ENCODE data around the gene POLN. TPM values are rescaled to one million over a fixed set of nuclear protein-coding genes. Genes with fewer than 3 reads are reported as not detected.

Gene POLN
- total and polyA plus RNA-seq, 9 donors, result 1.5 to 4.8 (median 2.2) TPM

GRCh38 chr4:2046031-2046961 lies 195.6 kb downstream of the POLN start:
- Histone ChIP-seq H3K27ac (ENCODE audit: low read length) (no peak overlapping the region), H3K27me3 (ENCODE audit: control insufficient read depth, insufficient read depth, low read length) (peaks cover 81% of the 10 kb centered on the region), H3K9me3 (replicated peaks; ENCODE audit: control insufficient read depth, low read depth, low read length) (peaks cover 4% of the 10 kb centered on the region), H3K36me3 (ENCODE audit: control insufficient read depth, insufficient read depth, low read length) (no peaks in the 10 kb centered on the region), H3K4me1 (ENCODE audit: control insufficient read depth, insufficient read depth, low read length) (peaks cover 17% of the 10 kb centered on the region), H3K4me3 (ENCODE audit: low read length) (no peak overlapping the region)
- WGBS (ENCODE audit: insufficient coverage), result 51% methylated on average over 22 of the region's 28 CpGs
- DNase-seq, result no peak

- H3K4me3 ChIP-seq (ENCODE audit: low read length), result no peak overlapping the region
- H3K4me1 ChIP-seq (ENCODE audit: control insufficient read depth, insufficient read depth, low read length), result peaks cover 20% of the 10 kb centered on the region
- DNase-seq, result no peak
- no peaks in the 10 kb centered on the region for H3K36me3 ChIP-seq (ENCODE audit: control insufficient read depth, insufficient read depth, low read length)
- H3K27ac ChIP-seq (ENCODE audit: low read length), result no peak overlapping the region
- 71% methylated on average over 10 of the region's 11 CpGs for WGBS (ENCODE audit: insufficient coverage)
- peaks cover 81% of the 10 kb centered on the region for H3K27me3 ChIP-seq (ENCODE audit: control insufficient read depth, insufficient read depth, low read length)
- H3K9me3 ChIP-seq (replicated peaks; ENCODE audit: control insufficient read depth, low read depth, low read length), result peaks cover 4% of the 10 kb centered on the region
Measured at GRCh38 chr4:2045518-2045951, 196.4 kb downstream of the POLN start.

- H3K36me3 ChIP-seq (ENCODE audit: control insufficient read depth, insufficient read depth, low read length), result no peaks in the 10 kb centered on the region
- no peak overlapping the region for H3K4me3 ChIP-seq (ENCODE audit: low read length)
- peaks cover 82% of the 10 kb centered on the region for H3K27me3 ChIP-seq (ENCODE audit: control insufficient read depth, insufficient read depth, low read length)
- 75% methylated on average over 18 of the region's 18 CpGs for WGBS (ENCODE audit: insufficient coverage)
- H3K9me3 ChIP-seq (replicated peaks; ENCODE audit: control insufficient read depth, low read depth, low read length), result peaks cover 4% of the 10 kb centered on the region
- no peak for DNase-seq
- H3K4me1 ChIP-seq (ENCODE audit: control insufficient read depth, insufficient read depth, low read length), result peaks cover 20% of the 10 kb centered on the region
- no peak overlapping the region for H3K27ac ChIP-seq (ENCODE audit: low read length)
Measured at GRCh38 chr4:2044542-2045517, 197.1 kb downstream of the POLN start.

GRCh38 chr4:2044119-2044485 lies 197.8 kb downstream of the POLN start:
- H3K9me3 ChIP-seq (replicated peaks; ENCODE audit: control insufficient read depth, low read depth, low read length), result peaks cover 4% of the 10 kb centered on the region
- no peak overlapping the region for H3K4me3 ChIP-seq (ENCODE audit: low read length)
- 72% methylated on average over 4 of the region's 6 CpGs for WGBS (ENCODE audit: insufficient coverage)
- no peak overlapping the region for H3K27ac ChIP-seq (ENCODE audit: low read length)
- no peaks in the 10 kb centered on the region for H3K36me3 ChIP-seq (ENCODE audit: control insufficient read depth, insufficient read depth, low read length)
- no peak for DNase-seq
- H3K27me3 ChIP-seq (ENCODE audit: control insufficient read depth, insufficient read depth, low read length), result peaks cover 85% of the 10 kb centered on the region
- H3K4me1 ChIP-seq (ENCODE audit: control insufficient read depth, insufficient read depth, low read length), result peaks cover 20% of the 10 kb centered on the region

GRCh38 chr4:2043396-2044118 lies 198.4 kb downstream of the POLN start:
- no peak overlapping the region for H3K27ac ChIP-seq (ENCODE audit: low read length)
- peaks cover 84% of the 10 kb centered on the region for H3K27me3 ChIP-seq (ENCODE audit: control insufficient read depth, insufficient read depth, low read length)
- DNase-seq, result no peak
- no peaks in the 10 kb centered on the region for H3K36me3 ChIP-seq (ENCODE audit: control insufficient read depth, insufficient read depth, low read length)
- H3K9me3 ChIP-seq (replicated peaks; ENCODE audit: control insufficient read depth, low read depth, low read length), result peaks cover 4% of the 10 kb centered on the region
- WGBS (ENCODE audit: insufficient coverage), result 78% methylated on average over 17 of the region's 18 CpGs
- no peak overlapping the region for H3K4me3 ChIP-seq (ENCODE audit: low read length)
- H3K4me1 ChIP-seq (ENCODE audit: control insufficient read depth, insufficient read depth, low read length), result peaks cover 20% of the 10 kb centered on the region

- peaks cover 82% of the 10 kb centered on the region for H3K27me3 ChIP-seq (ENCODE audit: control insufficient read depth, insufficient read depth, low read length)
- H3K36me3 ChIP-seq (ENCODE audit: control insufficient read depth, insufficient read depth, low read length), result no peaks in the 10 kb centered on the region
- DNase-seq, result no peak
- no peak overlapping the region for H3K27ac ChIP-seq (ENCODE audit: low read length)
- H3K4me1 ChIP-seq (ENCODE audit: control insufficient read depth, insufficient read depth, low read length), result peaks cover 20% of the 10 kb centered on the region
- H3K4me3 ChIP-seq (ENCODE audit: low read length), result no peak overlapping the region
- 77% methylated on average over 5 of the region's 8 CpGs for WGBS (ENCODE audit: insufficient coverage)
- H3K9me3 ChIP-seq (replicated peaks; ENCODE audit: control insufficient read depth, low read depth, low read length), result peaks cover 4% of the 10 kb centered on the region
Measured at GRCh38 chr4:2042947-2043395, 198.9 kb downstream of the POLN start.

- H3K36me3 ChIP-seq (ENCODE audit: control insufficient read depth, insufficient read depth, low read length), result no peaks in the 10 kb centered on the region
- H3K27ac ChIP-seq (ENCODE audit: low read length), result no peak overlapping the region
- WGBS (ENCODE audit: insufficient coverage), result 2% methylated on average over 56 of the region's 80 CpGs
- DNase-seq, result no peak
- H3K4me3 ChIP-seq (ENCODE audit: low read length), result peak overlapping the region; percentile 56
- peaks cover 4% of the 10 kb centered on the region for H3K9me3 ChIP-seq (replicated peaks; ENCODE audit: control insufficient read depth, low read depth, low read length)
- H3K4me1 ChIP-seq (ENCODE audit: control insufficient read depth, insufficient read depth, low read length), result peaks cover 20% of the 10 kb centered on the region
- peaks cover 77% of the 10 kb centered on the region for H3K27me3 ChIP-seq (ENCODE audit: control insufficient read depth, insufficient read depth, low read length)
Measured at GRCh38 chr4:2042204-2042946, 199.5 kb downstream of the POLN start.

GRCh38 chr4:2041239-2042130 lies 200.4 kb downstream of the POLN start:
- DNase-seq, result peak; percentile 84
- H3K4me3 ChIP-seq (ENCODE audit: low read length), result peak overlapping the region; percentile 56
- H3K27ac ChIP-seq (ENCODE audit: low read length), result no peak overlapping the region
- no peaks in the 10 kb centered on the region for H3K36me3 ChIP-seq (ENCODE audit: control insufficient read depth, insufficient read depth, low read length)
- H3K9me3 ChIP-seq (replicated peaks; ENCODE audit: control insufficient read depth, low read depth, low read length), result peaks cover 4% of the 10 kb centered on the region
- whole genome bisulfite sequencing (ENCODE audit: insufficient coverage), result under 1% methylated on average over 94 of the region's 94 CpGs
- H3K27me3 ChIP-seq (ENCODE audit: control insufficient read depth, insufficient read depth, low read length), result peaks cover 77% of the 10 kb centered on the region
- H3K4me1 ChIP-seq (ENCODE audit: control insufficient read depth, insufficient read depth, low read length), result peaks cover 20% of the 10 kb centered on the region
